Esophagus muscularis mucosa (tissue), 4 donors: Measurements from ENCODE around the gene CASKIN1. TPM values are rescaled to one million over a fixed set of nuclear protein-coding genes. Genes with fewer than 3 reads are reported as not detected.
"Not testable (repeated sequence)": the region's sequence is repeated elsewhere in the genome, so short reads cannot be mapped to it uniquely, and the experiment has no call there.

Experiments
- DNase-seq: peaks from one replicate; pipeline ENCODE4 v3.0.0-alpha.2; 2017; ENCODE audit errors: extremely low spot score
- H3K27ac ChIP-seq, 4 donors: fragments of 200-600 bp; sonication (generic); replicated peaks in 1 of 4; 1 replicate in 3 of 4; 2 replicates in 1 of 4; pipeline ENCODE4 v1.5.1; 2016 to 2019; ENCODE audit warnings: mild to moderate bottlenecking in 1 of 4
- H3K27me3 ChIP-seq, 4 donors: fragments of 200-600 bp; sonication (generic); one replicate each; pipeline versions ENCODE4 v1.5.1 to v1.6.0; 2016 to 2019
- H3K36me3 ChIP-seq, 4 donors: fragments of 200-600 bp; sonication (generic); one replicate each; pipeline ENCODE4 v1.5.1; 2016 to 2019
- H3K4me1 ChIP-seq, 4 donors: fragments of 200-600 bp; sonication (generic); one replicate each; pipeline ENCODE4 v1.5.1; 2016 to 2019
- H3K4me3 ChIP-seq, 4 donors: fragments of 200-600 bp; sonication (generic); 1 replicate in 2 of 4; 2 replicates in 2 of 4; pipeline ENCODE4 v1.5.1; 2016 to 2019; ENCODE audit warnings: mild to moderate bottlenecking in 4 of 4, moderate library complexity in 1 of 4
- H3K9me3 ChIP-seq, 4 donors: fragments of 200-600 bp; sonication (generic); 1 replicate in 3 of 4; 2 replicates in 1 of 4; pipeline ENCODE4 v1.5.1; 2016 to 2019
- EP300 ChIP-seq: sonication (generic); formaldehyde crosslinking; IDR thresholded peaks from one replicate; pipeline ENCODE4 v1.6.1; 2017; ENCODE audit warnings: antibody characterized with exemption
- POLR2A ChIP-seq: fragments of 450-650 bp; IDR thresholded peaks from one replicate; pipeline ENCODE4 v1.6.1; 2017; ENCODE audit warnings: antibody characterized with exemption, moderate library complexity, mild to moderate bottlenecking, low read depth
- POLR2AphosphoS5 ChIP-seq, 2 donors: sonication (generic); formaldehyde crosslinking; IDR thresholded peaks; one replicate each; pipeline ENCODE4 v1.6.1; 2017; ENCODE audit warnings: antibody characterized with exemption in 2 of 2
- WGBS: methylation state at CpG from one replicate; pipeline ENCODE4 v1.1.5; 2018; 5-methylcytosine and 5-hydroxymethylcytosine counted together
- intact Hi-C: fragments of 100-400 bp; cut with DNase I; formaldehyde crosslinking; loops from one replicate; pipeline ENCODE4 v1.15.1; 2023
- total RNA-seq, 4 donors: library from RNA; depleted of rRNA; stranded (reverse); fragments of >200 nt; gene quantifications; one replicate each; pipeline versions ENCODE4 v1.1.0 to v1.2.1, GENCODE V29; 2016
- TF ChIP-seq, protein P1 (sequence below), 3 experiments: fragments of 200-600 bp in 2 of 3; fragments of 450-650 bp in 1 of 3; sonication (generic) in 2 of 3; IDR thresholded peaks; one replicate each; pipeline ENCODE4 v1.5.1; 2017 to 2019; ENCODE audit warnings: antibody characterized with exemption in 3 of 3, mild to moderate bottlenecking in 2 of 3, moderate library complexity in 1 of 3

CASKIN1 gene
- total RNA-seq, 4 donors from 2014 or later, result under 0.01 to 0.32 (median 0.09) TPM

DNA sequence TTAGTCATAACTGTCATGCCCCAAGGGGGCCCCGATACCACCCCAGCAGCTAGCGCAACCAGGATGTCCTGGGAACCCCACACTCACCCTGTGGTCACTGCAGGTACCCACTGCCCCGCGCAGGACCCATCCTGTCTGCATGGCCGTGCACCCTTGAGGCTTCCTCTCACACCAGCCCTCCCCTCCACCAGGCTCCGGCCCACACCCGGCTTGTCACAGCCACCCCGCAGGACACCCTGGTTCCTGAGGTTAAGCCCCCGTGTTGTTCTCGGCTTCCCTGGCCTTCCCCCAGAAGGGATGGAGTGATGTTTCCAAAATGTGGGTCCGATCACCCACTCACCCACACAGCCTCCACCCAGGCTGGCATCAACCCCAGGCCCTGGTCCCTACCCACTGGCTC lies 47.4 kb upstream of the CASKIN1 start:
- no peak overlapping the region for H3K4me3 ChIP-seq
- no peak for DNase-seq
- intact Hi-C loops, result no loop called here
- no peaks in the 10 kb centered on the region for H3K27me3 ChIP-seq
- no peak overlapping the region for H3K27ac ChIP-seq
- peaks cover 42 to 79% (median 77%) of the 10 kb centered on the region in 4 donors for H3K36me3 ChIP-seq
- H3K4me1 ChIP-seq, result peaks cover 0 to 2% (median 1%) of the 10 kb centered on the region in 4 donors
- WGBS, result 92% methylated on average over 10 of the region's 11 CpGs
- TF ChIP-seq, protein P1, sequence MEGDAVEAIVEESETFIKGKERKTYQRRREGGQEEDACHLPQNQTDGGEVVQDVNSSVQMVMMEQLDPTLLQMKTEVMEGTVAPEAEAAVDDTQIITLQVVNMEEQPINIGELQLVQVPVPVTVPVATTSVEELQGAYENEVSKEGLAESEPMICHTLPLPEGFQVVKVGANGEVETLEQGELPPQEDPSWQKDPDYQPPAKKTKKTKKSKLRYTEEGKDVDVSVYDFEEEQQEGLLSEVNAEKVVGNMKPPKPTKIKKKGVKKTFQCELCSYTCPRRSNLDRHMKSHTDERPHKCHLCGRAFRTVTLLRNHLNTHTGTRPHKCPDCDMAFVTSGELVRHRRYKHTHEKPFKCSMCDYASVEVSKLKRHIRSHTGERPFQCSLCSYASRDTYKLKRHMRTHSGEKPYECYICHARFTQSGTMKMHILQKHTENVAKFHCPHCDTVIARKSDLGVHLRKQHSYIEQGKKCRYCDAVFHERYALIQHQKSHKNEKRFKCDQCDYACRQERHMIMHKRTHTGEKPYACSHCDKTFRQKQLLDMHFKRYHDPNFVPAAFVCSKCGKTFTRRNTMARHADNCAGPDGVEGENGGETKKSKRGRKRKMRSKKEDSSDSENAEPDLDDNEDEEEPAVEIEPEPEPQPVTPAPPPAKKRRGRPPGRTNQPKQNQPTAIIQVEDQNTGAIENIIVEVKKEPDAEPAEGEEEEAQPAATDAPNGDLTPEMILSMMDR (IDR thresholded peaks at IDR 0.05), result no peak
- no peak for TF ChIP-seq EP300
- no peak for TF ChIP-seq POLR2A
- no peak for TF ChIP-seq POLR2AphosphoS5 (IDR thresholded peaks at IDR 0.05)
- H3K9me3 ChIP-seq, result no peaks in the 10 kb centered on the region

DNA sequence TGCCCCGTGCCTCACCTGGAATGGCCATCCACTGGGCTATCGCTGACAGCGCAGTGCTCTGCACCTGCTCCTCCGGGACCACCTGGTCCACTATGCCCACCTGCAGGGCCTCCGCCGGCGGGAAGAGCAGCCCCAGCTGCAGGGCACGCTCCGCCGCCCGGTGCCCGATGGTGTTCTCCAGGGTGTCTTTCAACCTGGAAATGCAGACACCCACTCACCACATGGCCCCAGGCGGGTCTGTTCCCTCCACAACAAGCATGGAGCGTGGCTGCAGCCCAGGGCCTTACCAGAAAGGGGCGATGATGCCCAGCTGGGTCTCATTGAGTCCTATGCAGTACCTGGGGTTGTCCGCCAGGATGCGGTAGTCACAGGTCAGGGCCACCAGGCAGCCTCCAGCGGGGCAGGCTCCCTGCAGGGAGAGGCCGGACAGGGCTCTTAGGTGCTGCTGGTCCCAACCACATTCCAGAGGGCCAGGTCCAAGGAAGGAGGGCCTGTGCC lies 46.7 kb upstream of the CASKIN1 start:
- H3K9me3 ChIP-seq, result no peaks in the 10 kb centered on the region
- TF ChIP-seq, protein P1 (IDR thresholded peaks at IDR 0.05), result no peak
- TF ChIP-seq EP300 (no peak), POLR2A (no peak), POLR2AphosphoS5 (IDR thresholded peaks at IDR 0.05) (no peak)
- H3K36me3 ChIP-seq, result peaks cover 42 to 79% (median 76%) of the 10 kb centered on the region in 4 donors
- WGBS, result 100% methylated on average over 5 of the region's 19 CpGs
- H3K4me1 ChIP-seq, result peaks cover under 1 to 9% (median 5%) of the 10 kb centered on the region in 4 donors
- peaks cover 0 to 1% (median 0%) of the 10 kb centered on the region in 4 donors for H3K27me3 ChIP-seq
- H3K4me3 ChIP-seq, result no peak overlapping the region
- no peak for DNase-seq
- H3K27ac ChIP-seq, result no peak overlapping the region
- intact Hi-C loops, result no loop called here

DNA sequence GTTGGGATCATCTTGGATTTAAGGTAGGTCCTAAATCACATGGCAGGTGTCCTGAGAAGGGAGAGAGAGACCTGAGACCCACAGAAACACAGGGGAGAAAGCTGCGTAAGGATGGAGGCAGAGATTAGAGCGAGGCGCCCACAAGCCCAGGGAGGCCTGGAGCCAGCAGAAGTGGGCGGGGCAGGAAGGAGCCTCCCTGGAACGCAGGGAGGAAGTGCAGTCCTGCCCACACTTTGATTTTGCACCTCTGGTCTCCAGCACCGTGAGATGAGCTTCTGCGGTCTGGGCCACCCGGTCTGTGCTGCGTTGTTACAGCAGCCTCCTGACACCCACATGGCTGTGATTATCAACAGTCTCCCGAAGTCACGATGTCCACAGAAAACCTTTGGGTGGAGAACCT lies 46.2 kb upstream of the CASKIN1 start:
- TF ChIP-seq EP300 (no peak), POLR2AphosphoS5 (IDR thresholded peaks at IDR 0.05) (no peak), POLR2A (no peak)
- TF ChIP-seq, protein P1 (IDR thresholded peaks at IDR 0.05), result no peak
- Histone ChIP-seq H3K36me3 (peaks cover 42 to 79% (median 76%) of the 10 kb centered on the region in 4 donors), H3K27ac (no peak overlapping the region), H3K4me1 (peaks cover 5 to 14% (median 10%) of the 10 kb centered on the region in 4 donors), H3K4me3 (no peak overlapping the region), H3K27me3 (peaks cover 0 to 6% (median 1%) of the 10 kb centered on the region in 4 donors), H3K9me3 (no peaks in the 10 kb centered on the region)
- 74% methylated on average over 6 of the region's 11 CpGs for WGBS
- intact Hi-C loops, result no loop called here
- no peak for DNase-seq

DNA sequence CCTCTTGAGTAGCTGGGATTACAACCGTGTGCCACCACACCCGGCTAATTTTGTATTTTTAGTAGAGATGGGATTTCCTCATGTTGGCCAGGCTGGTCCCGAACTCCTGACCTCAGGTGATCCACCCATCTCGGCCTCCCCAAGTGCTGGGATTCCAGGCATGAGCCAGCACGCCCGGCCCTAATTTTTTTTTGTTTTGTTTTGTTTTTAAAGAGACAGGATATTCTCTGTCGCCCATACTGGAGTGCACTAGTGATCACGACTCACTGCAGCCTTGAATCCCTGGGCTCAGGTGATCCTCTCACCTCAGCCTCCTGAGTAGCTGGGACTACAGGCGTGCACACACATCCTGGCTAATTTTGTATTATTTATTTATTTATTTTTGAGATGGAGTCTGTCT lies 43.9 kb upstream of the CASKIN1 start:
- H3K4me1 ChIP-seq, result peaks cover 21 to 34% (median 30%) of the 10 kb centered on the region in 4 donors
- H3K4me3 ChIP-seq, H3K9me3 ChIP-seq, DNase-seq, H3K27ac ChIP-seq, intact Hi-C loops: not testable (repeated sequence)
- H3K27me3 ChIP-seq, result peaks cover 9 to 29% (median 14%) of the 10 kb centered on the region in 4 donors
- WGBS, result 76% methylated on average over 9 of the region's 9 CpGs
- peaks cover 37 to 68% (median 64%) of the 10 kb centered on the region in 4 donors for H3K36me3 ChIP-seq

DNA sequence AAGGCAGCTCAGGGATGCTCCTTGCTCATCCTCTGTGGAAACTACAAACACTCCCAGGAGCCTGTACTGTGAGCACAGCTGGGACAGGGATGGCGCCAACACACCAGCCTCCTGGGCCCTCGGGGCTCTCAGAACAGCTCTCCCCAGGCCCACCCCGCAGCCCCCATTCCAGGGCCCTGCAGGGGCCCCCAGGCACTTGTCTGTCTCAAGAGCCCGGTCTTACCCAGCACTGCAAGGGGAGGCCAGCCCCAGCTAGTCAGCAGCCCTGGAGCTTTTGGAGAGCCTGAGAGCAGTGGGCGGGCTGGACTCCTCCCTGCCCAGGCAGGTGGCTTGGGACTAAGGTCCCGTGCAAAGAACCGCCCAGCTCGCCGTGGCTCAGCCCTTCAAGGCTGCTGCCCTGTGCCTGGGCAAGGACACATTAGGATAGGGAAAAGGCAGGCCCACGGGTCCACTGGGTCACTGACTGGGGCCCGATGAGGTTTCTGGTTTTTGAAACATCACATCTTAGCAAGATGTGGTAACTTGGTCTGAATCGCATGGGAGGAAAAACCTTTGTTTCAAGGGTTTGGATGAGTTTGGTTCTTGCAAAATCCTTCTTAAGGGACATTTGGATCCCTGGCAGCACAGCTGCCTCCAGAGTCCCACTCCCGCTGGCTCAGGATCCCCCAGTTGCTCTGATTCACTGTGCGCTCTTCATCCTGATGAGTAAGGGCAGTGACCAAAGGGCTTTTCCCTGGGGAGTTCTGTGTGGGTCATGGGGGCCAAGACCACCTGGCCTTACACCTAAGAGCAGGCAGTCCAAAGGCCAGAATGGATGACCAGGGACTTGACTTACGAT lies 42.7 kb upstream of the CASKIN1 start:
- no peak for DNase-seq
- intact Hi-C loops, result no loop called here
- no peak for TF ChIP-seq EP300
- no peak for TF ChIP-seq POLR2A
- TF ChIP-seq, protein P1 (IDR thresholded peaks at IDR 0.05), result no peak
- TF ChIP-seq POLR2AphosphoS5 (IDR thresholded peaks at IDR 0.05), result no peak
- Histone ChIP-seq H3K27me3 (peaks cover 9 to 42% (median 16%) of the 10 kb centered on the region in 4 donors), H3K4me1 (peaks cover 21 to 34% (median 30%) of the 10 kb centered on the region in 4 donors), H3K27ac (peak overlapping the region in 1 of 4 donors; percentile 34), H3K4me3 (no peak overlapping the region), H3K9me3 (no peaks in the 10 kb centered on the region), H3K36me3 (peaks cover 37 to 68% (median 64%) of the 10 kb centered on the region in 4 donors)
- WGBS, result 88% methylated on average over 8 of the region's 15 CpGs
